ENCODE data around the gene IGDCC3. TPM values are rescaled to one million over a fixed set of nuclear protein-coding genes. Genes with fewer than 3 reads are reported as not detected.
A peak's percentile ranks its signal among the peaks of the same experiment; 100 is the strongest.

The IGDCC3 gene
- total and polyA plus RNA-seq, 10 of the 15 experiments (the other 5 are each of a cell fraction or from before 2014, with no cell fraction given), result 0.10 to 0.20 (median 0.15) TPM; not detected in 7

- POLR2A ChIA-PET, result interaction anchor here (0.6 to 1.8 kb wide), 5 partner anchors 9 to 411 kb away, joined by 4 to 12 read pairs (median 5); no protein-coding TSS in a partner anchor
- TF ChIP-seq TCF3 (IDR thresholded peaks at IDR 0.05; ENCODE audit: borderline replicate concordance, insufficient read depth, low read depth, low read length) (no peak), ZNF384 (IDR thresholded peaks at IDR 0.05; ENCODE audit: borderline replicate concordance, low read depth, low read length) (0 out of 2 replicates have a peak, but pooled peaks have one; percentile 18)
- DNase-seq (ENCODE audit: low read depth, low spot score) (no peak), ATAC-seq (peak; percentile 6; the same call in 2 of the 3 replicates), FAIRE-seq (no peak)
- Histone ChIP-seq H3K36me3 (ENCODE audit: control insufficient read depth in 2 of 2, insufficient read depth in 2 of 2, low read length in 1 of 2) (no peaks in the 10 kb centered on the region), H3K4me1 (ENCODE audit: control insufficient read depth, insufficient read depth, low read length) (peaks cover 20% of the 10 kb centered on the region), H3K27me3 (replicated peaks in 1 of 2; ENCODE audit: control insufficient read depth in 2 of 2, insufficient read depth in 2 of 2, low read length in 1 of 2) (no peaks in the 10 kb centered on the region), H3K4me2 (ENCODE audit: control insufficient read depth, insufficient read depth) (no peak overlapping the region), H3K4me3 (no peak overlapping the region), H4K20me1 (ENCODE audit: control insufficient read depth, insufficient read depth) (no peaks in the 10 kb centered on the region), H3K9me3 (replicated peaks; ENCODE audit: control insufficient read depth, insufficient read depth, low read length) (no peaks in the 10 kb centered on the region), H3K27ac (ENCODE audit: control insufficient read depth, insufficient read depth) (no peak overlapping the region), H3K9ac (ENCODE audit: control insufficient read depth, insufficient read depth, low read length) (no peak overlapping the region), H3K79me2 (ENCODE audit: control insufficient read depth, insufficient read depth, low read length) (no peaks in the 10 kb centered on the region), H2AFZ (ENCODE audit: control insufficient read depth, low read depth, low read length) (no peak overlapping the region)
- WGBS (ENCODE audit: insufficient coverage, insufficient replicate concordance, low lambda C conversion rate, missing lambda C conversion rate), result 0% methylated on average over 1 of the region's 1 CpG
- SMC1A ChIA-PET (ENCODE audit: uncharacterized antibody, unreplicated experiment), result interaction anchor here (1.1 to 5.4 kb wide), 3 partner anchors 9 to 22 kb away, joined by 3 to 38 read pairs (median 5); partner anchors contain the start of gene IGDCC4
- RAD21 ChIA-PET (ENCODE audit: unreplicated experiment), result interaction anchor here (1.7 kb wide), 1 partner anchor 8 kb away, joined by 12 read pairs; no protein-coding TSS in a partner anchor
- no TSS peak for BruUV-seq (replicated peaks)
- CTCF ChIA-PET, result interaction anchor here (0.7 to 2.1 kb wide), 6 partner anchors 8 to 698 kb away, joined by 3 to 11 read pairs (median 4); no protein-coding TSS in a partner anchor
- intact Hi-C loops (cut with micrococcal nuclease; ENCODE audit: unreplicated experiment), result no loop called here
- in situ Hi-C loops (cut with MboI), result no loop called here
Observed at GRCh38 chr15:65412556-65412955, 34.8 kb upstream of the IGDCC3 start.

- SMC1A ChIA-PET (ENCODE audit: uncharacterized antibody, unreplicated experiment), result interaction anchor here (1.1 to 5.4 kb wide), 3 partner anchors 10 to 23 kb away, joined by 3 to 38 read pairs (median 5); partner anchors contain the start of gene IGDCC4
- Histone ChIP-seq H3K9ac (ENCODE audit: control insufficient read depth, insufficient read depth, low read length) (no peak overlapping the region), H4K20me1 (ENCODE audit: control insufficient read depth, insufficient read depth) (no peaks in the 10 kb centered on the region), H3K27ac (ENCODE audit: control insufficient read depth, insufficient read depth) (no peak overlapping the region; the same call in 1 of the 2 replicates), H3K79me2 (ENCODE audit: control insufficient read depth, insufficient read depth, low read length) (no peaks in the 10 kb centered on the region), H3K4me1 (ENCODE audit: control insufficient read depth, insufficient read depth, low read length) (peaks cover 21% of the 10 kb centered on the region), H2AFZ (ENCODE audit: control insufficient read depth, low read depth, low read length) (no peak overlapping the region), H3K9me3 (replicated peaks; ENCODE audit: control insufficient read depth, insufficient read depth, low read length) (no peaks in the 10 kb centered on the region), H3K27me3 (replicated peaks in 1 of 2; ENCODE audit: control insufficient read depth in 2 of 2, insufficient read depth in 2 of 2, low read length in 1 of 2) (no peaks in the 10 kb centered on the region), H3K36me3 (ENCODE audit: control insufficient read depth in 2 of 2, insufficient read depth in 2 of 2, low read length in 1 of 2) (no peaks in the 10 kb centered on the region), H3K4me3 (no peak overlapping the region), H3K4me2 (ENCODE audit: control insufficient read depth, insufficient read depth) (no peak overlapping the region)
- intact Hi-C loops (cut with micrococcal nuclease; ENCODE audit: unreplicated experiment) (no loop called here), in situ Hi-C loops (cut with MboI) (no loop called here)
- peak; percentile 60 for ATAC-seq
- RAD21 ChIA-PET (ENCODE audit: unreplicated experiment), result interaction anchor here (1.7 kb wide), 1 partner anchor 9 kb away, joined by 12 read pairs; no protein-coding TSS in a partner anchor
- CTCF ChIA-PET, result interaction anchor here (1.0 to 2.1 kb wide), 3 partner anchors 9 to 12 kb away, joined by 3 to 11 read pairs (median 5); no protein-coding TSS in a partner anchor
- FAIRE-seq, result no peak
- POLR2A ChIA-PET, result interaction anchor here (0.6 to 3.5 kb wide), 3 partner anchors 10 to 18 kb away, joined by 7 to 14 read pairs (median 12); partner anchors contain the start of gene IGDCC4
- no TSS peak for BruUV-seq (replicated peaks)
- WGBS (ENCODE audit: insufficient coverage, insufficient replicate concordance, low lambda C conversion rate, missing lambda C conversion rate), result 35% methylated on average over 5 of the region's 5 CpGs
- no peak for DNase-seq (ENCODE audit: low read depth, low spot score)
- TF ChIP-seq ZZZ3 (IDR thresholded peaks at IDR 0.05; ENCODE audit: control insufficient read depth, insufficient read length, low read depth), result no peak
- TF ChIP-seq MAX (IDR thresholded peaks at IDR 0.05; ENCODE audit: low read depth, low read length), result no peak
- no peak for TF ChIP-seq BMI1 (IDR thresholded peaks at IDR 0.05; ENCODE audit: borderline replicate concordance)
- peak; percentile 17; the same call in 1 of the 2 replicates for TF ChIP-seq JUND (IDR thresholded peaks at IDR 0.05; ENCODE audit: low read depth, low read length)
- TF ChIP-seq IKZF2 (IDR thresholded peaks at IDR 0.05), result peak; percentile 27 to 32; a peak in 2 of 4 replicates
- TF ChIP-seq TAF1 (IDR thresholded peaks at IDR 0.05; ENCODE audit: borderline replicate concordance, low read depth, low read length), result no peak
- TF ChIP-seq MTA2 (IDR thresholded peaks at IDR 0.05; ENCODE audit: low read depth), result peak; percentile 70
- 0 out of 2 replicates have a peak, but pooled peaks have one; percentile 21 for TF ChIP-seq IKZF1 (conservative IDR thresholded peaks at IDR 0.05)
- TF ChIP-seq EP300 (IDR thresholded peaks at IDR 0.05; ENCODE audit: borderline replicate concordance in 1 of 2, control insufficient read depth in 1 of 2, low read depth in 2 of 2, low read length in 2 of 2), result peak; percentile 12 to 35; a peak in 1 of 4 replicates
- TF ChIP-seq DPF2 (IDR thresholded peaks at IDR 0.05), result peak; percentile 20; the same call in 1 of the 2 replicates
- TF ChIP-seq KAT2A (conservative IDR thresholded peaks at IDR 0.05; ENCODE audit: control insufficient read depth, low read depth, low read length), result no peak
- TF ChIP-seq RUNX3 (IDR thresholded peaks at IDR 0.05; ENCODE audit: low read length), result 0 out of 2 replicates have a peak, but pooled peaks have one; percentile 12
- TF ChIP-seq KLF5 (IDR thresholded peaks at IDR 0.05; ENCODE audit: partially characterized antibody), result no peak
- TF ChIP-seq PAX8 (IDR thresholded peaks at IDR 0.05), result no peak
- no peak for TF ChIP-seq RELA (IDR thresholded peaks at IDR 0.05; ENCODE audit: borderline replicate concordance, partially characterized antibody)
Observed at GRCh38 chr15:65411465-65412071, 33.8 kb upstream of the IGDCC3 start.
